Left ventricle myocardium superior (tissue), 1 donor: ENCODE results near the gene FOLR2. TPM values are rescaled to one million over a fixed set of nuclear protein-coding genes. Genes with fewer than 3 reads are reported as not detected.
"Not testable (repeated sequence)": the region's sequence is repeated elsewhere in the genome, so short reads cannot be mapped to it uniquely, and the experiment has no call there.

Source experiments
- ATAC-seq: fragments of 200-7000 bp; cut with Tn5 transposase; one replicate; pipeline ENCODE4 v1.9.1; 2020; ENCODE audit warnings: mild to moderate bottlenecking, moderate library complexity
- DNase-seq: peaks from one replicate; pipeline ENCODE4 v3.0.0-alpha.2; 2020
- intact Hi-C: fragments of 100-400 bp; cut with micrococcal nuclease; formaldehyde crosslinking; loops from one replicate; pipeline ENCODE4 v1.11.0; 2022
- total RNA-seq: library from RNA; stranded (reverse); fragmentation: NEBNext Ultra II Directional; extraction: Animal tissue kit (Norgen Biotek cat#: 25700); gene quantifications from one replicate; pipeline ENCODE4 v1.2.1, GENCODE V29; 2021
- donor health status: DM: no; HTN: yes; CAD: no; lungs with severe emphysema.

The FOLR2 gene
- total RNA-seq, 1 donor from 2014 or later, result 21.9 TPM

DNA sequence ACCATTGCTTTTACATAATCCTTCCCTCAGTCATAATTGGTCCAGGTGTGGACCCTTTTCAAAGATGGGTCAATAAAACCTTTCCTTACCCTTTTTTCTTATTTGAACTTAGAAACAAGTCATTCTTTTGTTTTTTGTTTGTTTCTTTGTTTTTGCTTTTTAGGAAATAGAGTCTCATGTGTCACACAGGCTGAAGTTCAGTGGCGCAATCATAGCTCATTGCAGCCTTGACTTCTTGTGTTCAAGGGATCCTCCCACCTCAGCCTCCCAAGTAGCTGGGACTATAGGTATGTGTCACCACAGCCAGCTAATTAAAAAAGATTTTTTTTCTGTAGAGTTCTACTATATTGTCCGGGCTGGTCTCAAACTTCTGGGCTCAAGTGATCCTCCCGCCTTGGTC is 36.8 kb downstream of the FOLR2 start:
- intact Hi-C loops, result no loop called here
- no peak for DNase-seq
- no peak for ATAC-seq

DNA sequence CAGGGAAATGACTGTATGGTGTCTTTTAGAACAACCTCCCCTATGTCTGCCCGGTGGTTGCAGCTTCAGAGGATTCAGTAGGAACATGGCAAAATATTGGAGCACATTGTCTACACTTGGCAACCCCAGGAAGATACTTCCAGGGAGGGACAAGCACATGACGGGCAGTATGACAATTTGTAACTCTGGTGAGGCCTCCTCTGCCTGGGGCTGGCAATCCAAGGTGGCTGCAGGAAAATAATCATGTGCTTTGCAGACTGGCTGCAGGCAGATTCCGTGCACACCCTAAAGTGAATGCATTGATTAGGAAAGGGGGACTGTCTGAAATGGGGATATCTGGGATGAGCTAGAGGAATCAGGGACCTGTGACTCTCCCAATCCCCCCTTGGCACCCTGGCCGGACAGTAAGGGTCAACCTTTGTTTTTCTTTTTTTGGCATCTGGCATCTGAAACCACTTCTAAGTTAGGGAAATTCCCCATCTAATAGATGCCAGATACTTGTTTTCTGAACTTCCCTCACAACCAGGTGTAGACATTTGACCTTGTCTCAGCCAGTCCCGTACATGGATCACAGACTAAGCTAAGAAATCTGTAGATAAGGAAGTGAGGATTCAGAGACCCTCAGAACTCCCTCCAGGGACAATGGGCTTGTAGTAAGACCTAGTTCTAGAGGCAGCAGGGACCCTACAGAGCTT is 37.9 kb downstream of the FOLR2 start:
- ATAC-seq, result no peak
- DNase-seq, result no peak
- intact Hi-C loops, result no loop called here

DNA sequence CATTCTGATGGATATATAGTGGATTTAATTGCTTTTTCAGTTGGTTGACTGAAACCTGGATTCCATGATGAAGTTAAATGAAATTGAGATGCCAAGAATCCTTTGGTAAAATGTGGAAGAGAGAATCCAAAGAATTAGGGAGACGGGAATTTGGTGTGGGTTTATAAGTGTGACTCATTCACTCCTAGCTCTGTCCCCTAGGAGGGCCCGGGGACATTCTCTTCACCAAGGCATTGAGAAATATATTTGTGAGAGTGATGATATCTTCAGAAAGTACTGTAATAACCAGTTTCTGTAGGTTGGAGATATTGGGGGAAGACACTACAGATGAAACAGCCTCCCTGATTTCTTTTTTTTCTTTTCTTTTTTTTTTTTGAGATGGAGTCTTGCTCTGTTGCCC is 41.0 kb downstream of the FOLR2 start:
- ATAC-seq (no peak), DNase-seq (no peak)
- intact Hi-C loops, result no loop called here

DNA sequence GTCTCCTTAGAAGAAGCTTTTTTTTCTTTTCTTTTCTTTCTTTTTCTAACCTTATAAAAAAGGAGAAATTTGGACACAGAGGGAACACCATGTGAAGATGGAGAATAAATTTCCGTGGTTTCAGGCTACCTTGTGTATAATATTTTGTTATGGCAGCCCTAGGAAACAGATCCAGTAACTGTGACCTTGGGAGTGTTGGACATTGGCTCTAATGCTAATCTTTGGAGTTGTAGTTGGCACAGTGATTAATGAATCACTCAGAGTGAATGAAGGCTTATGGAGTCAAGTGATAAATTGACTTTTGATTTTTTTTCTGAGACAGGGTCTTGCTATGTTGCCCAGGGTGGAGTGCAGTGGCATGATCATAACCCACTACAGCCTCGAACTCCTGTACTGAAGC is 42.9 kb downstream of the FOLR2 start:
- DNase-seq (no peak), ATAC-seq (no peak)
- intact Hi-C loops, result no loop called here

DNA sequence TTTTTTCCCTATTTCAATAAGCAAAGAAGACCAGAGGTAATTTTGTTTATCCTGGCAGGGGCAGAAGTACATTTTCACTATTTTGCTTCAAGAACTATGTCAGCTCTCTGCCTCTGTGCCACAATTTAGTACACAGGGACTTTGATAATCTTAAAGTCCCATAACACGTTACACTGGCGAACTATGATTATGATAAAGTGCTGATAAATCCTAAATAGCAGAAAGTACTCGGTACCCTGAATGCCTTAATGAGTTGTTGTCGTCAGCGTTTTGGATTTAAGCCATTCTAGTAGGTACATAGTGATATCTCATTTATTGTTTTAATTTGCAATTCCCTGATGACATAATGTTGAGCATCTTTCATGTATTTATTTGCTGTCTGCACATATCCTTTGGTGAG is 44.0 kb downstream of the FOLR2 start:
- DNase-seq, result no peak
- ATAC-seq, result no peak
- intact Hi-C loops, result no loop called here

DNA sequence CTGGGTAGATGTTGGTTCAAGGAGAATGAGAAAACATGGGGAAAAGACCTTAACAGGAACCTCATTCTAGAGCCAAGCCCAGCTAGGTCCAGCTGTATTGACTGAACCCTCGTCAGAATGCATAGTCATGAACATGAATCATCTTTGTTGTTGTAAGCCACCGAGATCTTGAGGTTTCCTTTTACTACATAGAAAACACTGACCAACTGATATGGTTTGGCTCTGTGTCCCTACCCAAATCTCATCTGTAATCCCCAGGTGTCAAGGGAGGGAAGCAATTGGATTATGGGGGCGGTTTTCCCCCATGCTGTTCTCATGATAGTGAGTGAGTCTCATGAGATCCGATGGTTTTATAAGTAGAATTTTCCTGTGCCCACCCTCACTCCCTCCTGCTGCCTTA is 46.8 kb downstream of the FOLR2 start:
- no peak for ATAC-seq

DNA sequence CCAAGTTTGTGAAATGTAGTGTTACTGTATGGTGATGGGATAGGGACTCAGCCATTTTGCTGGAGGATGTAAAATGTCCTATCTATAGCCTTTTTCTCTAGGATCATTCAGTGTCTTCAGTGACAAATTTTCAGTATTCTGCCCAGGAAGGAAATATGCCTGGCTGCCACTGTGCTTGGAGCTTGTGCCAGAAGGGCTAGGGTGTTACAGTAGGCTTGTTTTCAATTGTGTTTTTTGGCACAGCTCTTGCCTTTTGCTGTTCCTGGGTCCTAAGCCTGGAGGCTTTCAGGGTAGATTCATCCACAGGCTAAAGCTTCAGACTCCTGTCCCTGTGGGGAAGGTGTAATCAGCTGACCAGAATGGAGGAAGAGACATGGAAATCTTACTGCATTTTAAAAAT is 49.4 kb downstream of the FOLR2 start:
- no peak for DNase-seq
- intact Hi-C loops, result no loop called here

More for the DNA sequence above, 46.8 kb downstream of the FOLR2 start:
- no peak for DNase-seq
- intact Hi-C loops, result no loop called here

DNA sequence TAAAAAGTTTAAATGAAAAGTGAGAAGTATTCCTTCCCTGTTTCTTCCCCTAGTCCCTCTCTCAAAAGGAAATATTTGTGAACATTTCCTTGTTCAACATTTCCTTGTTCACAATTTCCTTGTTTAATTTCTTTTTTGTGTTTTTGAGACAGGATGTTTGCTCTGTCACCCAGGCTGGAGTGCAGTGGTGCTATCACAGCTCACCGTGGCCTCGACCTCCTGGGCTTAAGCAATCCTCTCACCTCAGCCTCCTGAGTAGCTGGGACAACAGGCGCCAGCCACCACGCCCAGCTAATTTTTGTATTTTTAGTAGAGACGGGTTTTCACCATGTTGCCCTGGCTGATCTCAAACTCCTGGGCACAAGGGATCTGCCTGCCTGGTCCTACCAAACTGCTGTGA is 50.4 kb downstream of the FOLR2 start:
- not testable (repeated sequence) for DNase-seq, ATAC-seq

More for the DNA sequence above, 49.4 kb downstream of the FOLR2 start:
- no peak for ATAC-seq

DNA sequence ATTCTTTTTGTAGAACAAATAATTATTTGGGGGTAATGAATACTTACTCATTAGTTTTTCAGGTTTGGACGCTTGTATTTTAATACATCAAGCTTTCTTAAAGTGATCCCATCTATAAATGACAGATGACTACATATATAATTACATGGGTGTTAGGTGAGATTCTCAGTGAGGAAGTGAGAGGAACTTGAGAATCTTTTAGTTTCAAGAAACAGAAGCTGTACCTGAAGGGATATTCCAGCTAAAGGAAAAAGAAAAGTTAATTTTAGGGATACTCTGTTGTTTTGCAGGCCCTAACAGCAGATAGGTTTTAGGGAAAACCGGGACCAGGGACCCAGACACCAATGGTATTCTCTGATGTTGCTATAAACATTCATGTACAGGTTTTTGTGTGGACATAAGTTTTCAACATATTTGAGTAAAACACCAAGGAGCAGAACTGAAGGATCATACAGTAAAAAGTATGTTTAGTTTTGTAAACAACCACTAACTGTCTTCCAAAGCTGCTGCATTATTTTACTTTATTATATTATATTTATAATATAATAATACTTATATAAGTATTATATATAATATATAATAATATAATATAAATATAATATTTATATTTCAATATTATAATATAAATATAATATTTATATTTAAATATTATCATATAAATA is 51.5 kb downstream of the FOLR2 start:
- ATAC-seq (no peak), DNase-seq (no peak)
- intact Hi-C loops, result no loop called here

More for the DNA sequence above, 50.4 kb downstream of the FOLR2 start:
- intact Hi-C loops, result not testable (repeated sequence)

Other genes starting within 250 kb of the FOLR2 start
- gene IL18BP, start 217.9 kb upstream of the FOLR2 start, total RNA-seq, result 3.7 TPM
- 85.7 TPM for gene NUMA1, start 136.3 kb upstream of the FOLR2 start, total RNA-seq
- 5.4 TPM for gene LRRC51, start 135.9 kb upstream of the FOLR2 start, total RNA-seq
- 75.6 TPM for gene LAMTOR1, start 113.5 kb upstream of the FOLR2 start, total RNA-seq
- gene TOMT, start 110.9 kb upstream of the FOLR2 start, total RNA-seq, result not detected
- 51.7 TPM for gene ANAPC15, start 104.1 kb upstream of the FOLR2 start, total RNA-seq
- gene FOLR3, start 81.1 kb upstream of the FOLR2 start, total RNA-seq, result 1.2 TPM
- 0.50 TPM for gene FOLR1, start 24.7 kb upstream of the FOLR2 start, total RNA-seq
- 136 TPM for gene INPPL1, start 8.0 kb downstream of the FOLR2 start, total RNA-seq
- gene PHOX2A, start 27.4 kb downstream of the FOLR2 start, total RNA-seq, result not detected
- gene CLPB, start 217.7 kb downstream of the FOLR2 start, total RNA-seq, result 16.4 TPM